Mesendoderm (in vitro differentiated cells): ENCODE measurements around the gene TYW1.
"Not testable (repeated sequence)": the region's sequence is repeated elsewhere in the genome, so short reads cannot be mapped to it uniquely, and the experiment has no call there.

Experiments
- DNase-seq: peaks from one replicate; pipeline ENCODE4 v3.0.0; 2013
- H2AK5ac ChIP-seq: 2 replicates; pipeline ENCODE4 v1.6.1; 2013; ENCODE audit warnings: low read length, inconsistent platforms
- H2BK120ac ChIP-seq: 2 replicates; pipeline ENCODE4 v1.6.1; 2013; ENCODE audit warnings: low read depth, mild to moderate bottlenecking, low read length, moderate library complexity, mixed read lengths
- H2BK15ac ChIP-seq: replicated peaks from 2 replicates; pipeline ENCODE4 v1.6.1; 2013; ENCODE audit warnings: low read depth, mild to moderate bottlenecking, moderate library complexity
- H2BK5ac ChIP-seq: 2 replicates; pipeline ENCODE4 v1.6.1; 2013; ENCODE audit warnings: low read length, inconsistent platforms
- H3K18ac ChIP-seq: 2 replicates; pipeline ENCODE4 v1.6.1; 2013; ENCODE audit warnings: mild to moderate bottlenecking, low read length, mixed read lengths
- H3K23ac ChIP-seq: one replicate; pipeline ENCODE4 v1.6.1; 2013; ENCODE audit warnings: low read length
- H3K27ac ChIP-seq: 2 replicates; pipeline ENCODE4 v1.5.1; 2013; ENCODE audit warnings: low read depth, mild to moderate bottlenecking, inconsistent platforms, low read length, moderate library complexity
- H3K27me3 ChIP-seq: 2 replicates; pipeline ENCODE4 v1.6.1; 2013; ENCODE audit warnings: low read length, control low read depth, mild to moderate bottlenecking, inconsistent platforms; ENCODE audit not compliant: insufficient read depth, poor library complexity
- H3K36me3 ChIP-seq: 2 replicates; pipeline ENCODE4 v1.6.1; 2013; ENCODE audit warnings: low read length, inconsistent platforms; ENCODE audit not compliant: control insufficient read depth, insufficient read depth
- H3K4ac ChIP-seq: one replicate; pipeline ENCODE4 v1.6.1; 2013; ENCODE audit warnings: low read depth, mild to moderate bottlenecking, low read length, moderate library complexity
- H3K4me1 ChIP-seq: 2 replicates; pipeline ENCODE4 v1.6.1; 2013; ENCODE audit warnings: low read depth, low read length, inconsistent platforms; ENCODE audit not compliant: control insufficient read depth
- H3K4me2 ChIP-seq: 2 replicates; pipeline ENCODE4 v1.6.1; 2013; ENCODE audit warnings: low read length
- H3K4me3 ChIP-seq: 2 replicates; pipeline ENCODE4 v1.5.1; 2013; ENCODE audit warnings: mild to moderate bottlenecking, low read length
- H3K56ac ChIP-seq: one replicate; pipeline ENCODE4 v1.6.1; 2013; ENCODE audit warnings: low read length
- H3K79me1 ChIP-seq: 2 replicates; pipeline ENCODE4 v1.6.1; 2013; ENCODE audit warnings: low read length, inconsistent platforms
- H3K79me2 ChIP-seq: 2 replicates; pipeline ENCODE4 v1.6.1; 2013; ENCODE audit warnings: mild to moderate bottlenecking, low read length; ENCODE audit not compliant: control insufficient read depth, insufficient read depth
- H3K9ac ChIP-seq: 2 replicates; pipeline ENCODE4 v1.6.1; 2013; ENCODE audit warnings: low read length, inconsistent platforms
- H4K5ac ChIP-seq: one replicate; pipeline ENCODE4 v1.6.1; 2013; ENCODE audit warnings: low read length
- H4K8ac ChIP-seq: one replicate; pipeline ENCODE4 v1.6.1; 2013; ENCODE audit warnings: low read depth, mild to moderate bottlenecking, control low read depth, low read length, moderate library complexity
- WGBS: extraction: QIAGEN DNeasy Blood & Tissue Kit; methylation state at CpG from one replicate; pipeline ENCODE4 v1.1.7; 2013; ENCODE audit warnings: low lambda C conversion rate, missing lambda C conversion rate; ENCODE audit not compliant: insufficient coverage; ENCODE audit errors: extremely low coverage; 5-methylcytosine and 5-hydroxymethylcytosine counted together

Gene TYW1

DNA sequence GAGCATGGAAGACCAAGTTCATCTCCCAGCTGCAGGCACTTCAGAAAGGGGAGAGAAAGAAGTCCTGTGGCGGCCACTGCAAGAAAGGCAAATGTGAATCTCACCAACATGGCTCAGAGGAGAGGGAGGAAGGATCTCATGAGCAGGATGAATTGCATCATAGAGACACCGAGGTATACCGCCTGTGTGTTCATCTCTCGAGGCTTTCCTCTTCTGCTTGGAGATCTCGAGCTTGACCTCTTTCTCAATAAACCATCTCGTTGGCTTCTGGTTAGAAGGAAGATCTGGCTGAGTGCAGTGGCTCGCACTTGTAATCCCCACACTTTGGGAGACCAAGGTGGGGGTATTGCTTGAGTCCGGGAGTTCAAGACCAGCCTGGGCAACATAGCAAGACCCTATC is 21.3 kb downstream of the TYW1 start:
- WGBS = no CpG with 5 or more reads among the region's 8 CpGs
- not testable (repeated sequence) for H3K79me2 ChIP-seq, H4K8ac ChIP-seq, H4K5ac ChIP-seq, H3K4me2 ChIP-seq, DNase-seq, H3K23ac ChIP-seq, H3K27ac ChIP-seq, H3K4me1 ChIP-seq, H3K4ac ChIP-seq, H3K4me3 ChIP-seq, H3K79me1 ChIP-seq, H2BK120ac ChIP-seq, H3K56ac ChIP-seq, H2BK15ac ChIP-seq, H3K27me3 ChIP-seq, H3K36me3 ChIP-seq, H3K9ac ChIP-seq, H3K18ac ChIP-seq, H2AK5ac ChIP-seq, H2BK5ac ChIP-seq

DNA sequence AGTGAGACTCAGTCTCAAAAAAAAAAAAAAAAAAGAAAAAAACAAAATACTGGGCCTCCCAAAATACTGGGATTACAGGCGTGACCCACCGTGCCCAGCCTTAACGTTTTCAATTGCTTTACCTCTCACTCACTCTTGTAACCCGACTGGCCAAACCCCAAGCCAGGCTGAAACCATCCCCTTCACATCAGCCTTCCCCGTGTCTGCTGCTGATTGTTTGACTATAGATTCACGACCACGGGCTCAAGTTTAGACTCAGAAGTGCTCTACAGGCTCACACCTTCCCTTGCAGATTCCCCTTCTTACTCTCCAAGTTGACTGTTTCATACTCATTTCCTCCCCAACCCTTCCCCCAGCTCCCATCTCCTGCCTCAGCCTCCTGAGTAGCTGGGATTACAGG is 22.3 kb downstream of the TYW1 start:
- Histone ChIP-seq H3K79me2 (no peaks in the 10 kb centered on the region), H2BK15ac (no peak overlapping the region), H2BK5ac (no peak overlapping the region), H3K56ac (no peak overlapping the region), H3K4me3 (no peak overlapping the region), H3K9ac (no peak overlapping the region), H4K5ac (no peak overlapping the region), H3K27me3 (no peaks in the 10 kb centered on the region), H3K4me2 (no peak overlapping the region), H3K27ac (no peak overlapping the region), H2BK120ac (no peak overlapping the region), H3K4ac (no peak overlapping the region), H3K4me1 (no peaks in the 10 kb centered on the region), H3K23ac (no peak overlapping the region), H2AK5ac (no peak overlapping the region), H3K79me1 (peaks cover 1% of the 10 kb centered on the region), H3K18ac (no peak overlapping the region), H4K8ac (no peak overlapping the region), H3K36me3 (peaks cover 6% of the 10 kb centered on the region)
- no peak for DNase-seq
- no CpG with 5 or more reads among the region's 7 CpGs for WGBS

DNA sequence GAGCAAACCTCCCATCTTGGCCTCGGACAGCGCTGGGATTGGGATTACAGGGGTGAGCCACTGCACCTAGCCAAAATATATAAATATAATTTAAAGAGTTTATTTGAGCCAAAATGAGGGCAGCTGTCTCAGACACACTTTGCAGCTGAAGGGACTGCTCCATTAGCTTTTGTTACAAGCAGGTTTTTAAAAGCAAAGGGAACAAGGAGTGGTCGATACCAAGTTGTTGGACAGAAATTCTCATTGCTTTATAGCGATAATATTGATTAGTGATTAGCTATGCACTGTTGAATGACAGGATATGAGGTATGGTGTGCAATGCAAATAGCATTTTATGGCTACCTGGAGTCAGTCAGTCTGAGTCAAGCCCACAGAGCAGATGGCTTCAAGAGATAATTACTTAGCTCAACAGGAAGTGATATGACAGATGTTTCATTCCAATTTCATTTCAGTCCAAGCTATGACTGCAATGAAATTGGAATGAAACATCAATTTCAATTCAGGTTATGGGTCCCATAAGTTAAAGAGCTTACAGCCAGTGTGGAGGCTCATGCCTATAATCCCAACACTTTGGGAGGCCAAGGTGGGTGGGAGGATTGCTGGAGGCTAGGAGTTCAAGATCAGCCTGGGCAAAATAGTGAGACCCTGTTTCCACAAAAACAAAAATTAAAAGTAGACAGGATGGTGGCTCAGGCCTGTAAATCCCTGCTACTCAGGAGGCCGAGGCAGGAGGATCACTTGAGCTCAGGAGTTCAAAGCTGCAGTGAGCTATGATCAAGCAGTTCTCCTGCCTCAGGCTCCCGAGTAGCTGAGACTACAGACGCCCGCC is 23.1 kb downstream of the TYW1 start:
- Histone ChIP-seq H4K5ac (no peak overlapping the region), H3K79me2 (no peaks in the 10 kb centered on the region), H2BK15ac (no peak overlapping the region), H3K36me3 (peaks cover 6% of the 10 kb centered on the region), H3K27ac (no peak overlapping the region), H3K18ac (no peak overlapping the region), H3K9ac (no peak overlapping the region), H3K4me3 (no peak overlapping the region), H2BK5ac (no peak overlapping the region), H2BK120ac (no peak overlapping the region), H3K4me2 (no peak overlapping the region), H3K27me3 (no peaks in the 10 kb centered on the region), H3K79me1 (peaks cover 1% of the 10 kb centered on the region), H3K4ac (no peak overlapping the region), H4K8ac (no peak overlapping the region), H3K23ac (no peak overlapping the region), H3K4me1 (no peaks in the 10 kb centered on the region), H3K56ac (no peak overlapping the region), H2AK5ac (no peak overlapping the region)
- no CpG with 5 or more reads among the region's 8 CpGs for WGBS
- no peak for DNase-seq

DNA sequence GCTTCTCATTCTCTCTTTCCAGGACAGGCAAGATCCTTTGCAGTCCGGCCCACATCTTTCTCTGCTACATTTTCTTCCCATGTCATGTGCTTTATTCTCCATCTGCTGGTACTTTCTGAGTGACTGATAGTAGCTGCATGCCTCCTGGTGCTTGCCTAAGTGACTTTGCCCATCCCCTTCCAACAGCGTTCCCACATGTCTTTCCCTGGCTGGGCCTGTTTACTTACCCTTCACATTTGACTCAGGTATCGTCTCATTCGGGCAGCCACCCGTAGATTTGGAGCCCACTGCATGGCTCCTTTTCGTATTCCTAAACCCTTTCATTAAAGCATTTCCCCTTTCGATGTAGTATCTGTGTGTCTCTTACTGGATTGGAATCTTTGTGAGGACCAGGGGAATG is 24.6 kb downstream of the TYW1 start:
- WGBS = no CpG with 5 or more reads among the region's 7 CpGs
- DNase-seq = no peak
- Histone ChIP-seq H4K8ac (no peak overlapping the region), H3K9ac (no peak overlapping the region), H3K4me1 (no peaks in the 10 kb centered on the region), H3K27ac (no peak overlapping the region), H3K23ac (no peak overlapping the region), H2BK5ac (no peak overlapping the region), H3K56ac (no peak overlapping the region), H4K5ac (no peak overlapping the region), H3K18ac (no peak overlapping the region), H3K36me3 (peaks cover 6% of the 10 kb centered on the region), H3K79me2 (no peaks in the 10 kb centered on the region), H3K4me3 (no peak overlapping the region), H2BK15ac (no peak overlapping the region), H2BK120ac (no peak overlapping the region), H3K27me3 (no peaks in the 10 kb centered on the region), H3K79me1 (peaks cover 1% of the 10 kb centered on the region), H3K4ac (no peak overlapping the region), H2AK5ac (no peak overlapping the region), H3K4me2 (no peak overlapping the region)

DNA sequence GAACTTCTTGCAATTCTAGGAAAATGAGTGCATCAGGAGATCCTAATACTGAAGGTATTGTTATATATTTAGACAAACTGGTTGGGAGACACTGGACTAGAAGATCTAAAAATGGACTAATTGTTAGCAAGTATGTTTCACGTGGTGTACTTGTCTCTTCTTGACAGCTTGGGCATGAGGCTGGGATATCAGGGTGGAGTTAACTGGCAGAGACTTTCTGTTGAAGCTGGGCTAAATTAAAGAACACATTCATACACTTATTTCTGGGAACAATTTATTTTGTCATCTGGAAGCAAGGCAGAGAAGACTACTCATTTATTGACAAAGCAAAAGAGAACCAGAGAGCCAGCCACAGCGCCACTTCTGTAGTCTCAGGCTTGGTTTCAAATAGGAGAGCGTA is 25.9 kb downstream of the TYW1 start:
- Histone ChIP-seq H3K27me3 (no peaks in the 10 kb centered on the region), H3K79me1 (peaks cover 1% of the 10 kb centered on the region), H3K79me2 (no peaks in the 10 kb centered on the region), H3K4me1 (no peaks in the 10 kb centered on the region), H3K27ac (no peak overlapping the region), H3K18ac (no peak overlapping the region), H2BK15ac (no peak overlapping the region), H3K23ac (no peak overlapping the region), H3K4me2 (no peak overlapping the region), H3K36me3 (peaks cover 6% of the 10 kb centered on the region), H3K9ac (no peak overlapping the region), H2AK5ac (no peak overlapping the region), H2BK5ac (no peak overlapping the region), H4K8ac (no peak overlapping the region), H2BK120ac (no peak overlapping the region), H4K5ac (no peak overlapping the region), H3K4me3 (no peak overlapping the region), H3K4ac (no peak overlapping the region), H3K56ac (no peak overlapping the region)
- no CpG with 5 or more reads among the region's 3 CpGs for WGBS
- DNase-seq = no peak

DNA sequence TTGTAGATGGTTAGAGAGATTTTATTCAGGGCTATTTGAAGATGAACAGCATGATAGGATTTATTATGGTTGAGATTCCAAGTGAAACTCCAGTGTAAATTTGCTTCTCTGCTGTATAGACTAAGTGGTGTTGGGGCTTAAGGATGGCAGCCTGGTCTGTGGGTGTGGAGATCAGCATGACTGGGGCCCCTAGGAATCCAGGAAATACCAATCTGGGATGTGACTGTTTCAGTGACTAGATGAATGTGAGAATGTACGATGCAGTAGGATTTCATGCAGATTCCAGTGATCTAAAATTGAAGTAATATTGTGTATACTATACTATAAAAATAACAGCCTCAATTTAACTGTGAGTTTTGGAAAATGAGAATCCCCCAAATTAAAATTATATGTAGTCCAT is 28.8 kb downstream of the TYW1 start:
- not testable (repeated sequence) for H3K4ac ChIP-seq, H3K27ac ChIP-seq, H2BK120ac ChIP-seq, H3K4me1 ChIP-seq, H3K79me1 ChIP-seq, H3K27me3 ChIP-seq, H3K4me3 ChIP-seq, H3K9ac ChIP-seq, H2BK15ac ChIP-seq, H2AK5ac ChIP-seq, H3K23ac ChIP-seq, H3K18ac ChIP-seq, H3K36me3 ChIP-seq, H3K79me2 ChIP-seq, H2BK5ac ChIP-seq, H4K5ac ChIP-seq, H3K4me2 ChIP-seq, H3K56ac ChIP-seq, H4K8ac ChIP-seq
- peak; percentile 31 for DNase-seq
- no CpG with 5 or more reads among the region's 1 CpG for WGBS
